HL-60 (cell line): ENCODE data around the gene DCLRE1B.

Experiments
- CTCF ChIP-seq: IDR thresholded peaks from one replicate; pipeline ENCODE4 v1.5.1; 2011; ENCODE audit warnings: low read length, control low read depth, inconsistent platforms; ENCODE audit not compliant: insufficient read depth
- GABPA ChIP-seq: IDR thresholded peaks from 2 replicates; pipeline ENCODE4 v1.6.1; 2012; ENCODE audit warnings: low read depth
- POLR2AphosphoS5 ChIP-seq: IDR thresholded peaks from 2 replicates; pipeline ENCODE4 v1.6.1; 2012; ENCODE audit warnings: low read depth
- TF ChIP-seq, protein P1 (sequence below): IDR thresholded peaks from 2 replicates; pipeline ENCODE4 v1.6.1; 2012; ENCODE audit warnings: low read depth; ENCODE audit not compliant: insufficient replicate concordance

GRCh38 chr1:113876176-113876575 lies 28.9 kb upstream of the DCLRE1B start:
- TF ChIP-seq POLR2AphosphoS5, result no peak
- no peak for TF ChIP-seq CTCF
- TF ChIP-seq, protein P1, sequence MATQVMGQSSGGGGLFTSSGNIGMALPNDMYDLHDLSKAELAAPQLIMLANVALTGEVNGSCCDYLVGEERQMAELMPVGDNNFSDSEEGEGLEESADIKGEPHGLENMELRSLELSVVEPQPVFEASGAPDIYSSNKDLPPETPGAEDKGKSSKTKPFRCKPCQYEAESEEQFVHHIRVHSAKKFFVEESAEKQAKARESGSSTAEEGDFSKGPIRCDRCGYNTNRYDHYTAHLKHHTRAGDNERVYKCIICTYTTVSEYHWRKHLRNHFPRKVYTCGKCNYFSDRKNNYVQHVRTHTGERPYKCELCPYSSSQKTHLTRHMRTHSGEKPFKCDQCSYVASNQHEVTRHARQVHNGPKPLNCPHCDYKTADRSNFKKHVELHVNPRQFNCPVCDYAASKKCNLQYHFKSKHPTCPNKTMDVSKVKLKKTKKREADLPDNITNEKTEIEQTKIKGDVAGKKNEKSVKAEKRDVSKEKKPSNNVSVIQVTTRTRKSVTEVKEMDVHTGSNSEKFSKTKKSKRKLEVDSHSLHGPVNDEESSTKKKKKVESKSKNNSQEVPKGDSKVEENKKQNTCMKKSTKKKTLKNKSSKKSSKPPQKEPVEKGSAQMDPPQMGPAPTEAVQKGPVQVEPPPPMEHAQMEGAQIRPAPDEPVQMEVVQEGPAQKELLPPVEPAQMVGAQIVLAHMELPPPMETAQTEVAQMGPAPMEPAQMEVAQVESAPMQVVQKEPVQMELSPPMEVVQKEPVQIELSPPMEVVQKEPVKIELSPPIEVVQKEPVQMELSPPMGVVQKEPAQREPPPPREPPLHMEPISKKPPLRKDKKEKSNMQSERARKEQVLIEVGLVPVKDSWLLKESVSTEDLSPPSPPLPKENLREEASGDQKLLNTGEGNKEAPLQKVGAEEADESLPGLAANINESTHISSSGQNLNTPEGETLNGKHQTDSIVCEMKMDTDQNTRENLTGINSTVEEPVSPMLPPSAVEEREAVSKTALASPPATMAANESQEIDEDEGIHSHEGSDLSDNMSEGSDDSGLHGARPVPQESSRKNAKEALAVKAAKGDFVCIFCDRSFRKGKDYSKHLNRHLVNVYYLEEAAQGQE, result no peak
- TF ChIP-seq GABPA, result no peak
